Activated CD4-positive, alpha-beta T cell treated with anti-CD3 and anti-CD28 coated beads for 48 hours (primary cell): Measurements from ENCODE around the gene ERCC8.
A peak's percentile ranks its signal among the peaks of the same experiment; 100 is the strongest.
"Not testable (repeated sequence)": the region's sequence is repeated elsewhere in the genome, so short reads cannot be mapped to it uniquely, and the experiment has no call there.

Source experiments
- DNase-seq: peaks from one replicate; pipeline ENCODE4 v3.0.0-alpha.2; 2020

The ERCC8 gene, protein sequence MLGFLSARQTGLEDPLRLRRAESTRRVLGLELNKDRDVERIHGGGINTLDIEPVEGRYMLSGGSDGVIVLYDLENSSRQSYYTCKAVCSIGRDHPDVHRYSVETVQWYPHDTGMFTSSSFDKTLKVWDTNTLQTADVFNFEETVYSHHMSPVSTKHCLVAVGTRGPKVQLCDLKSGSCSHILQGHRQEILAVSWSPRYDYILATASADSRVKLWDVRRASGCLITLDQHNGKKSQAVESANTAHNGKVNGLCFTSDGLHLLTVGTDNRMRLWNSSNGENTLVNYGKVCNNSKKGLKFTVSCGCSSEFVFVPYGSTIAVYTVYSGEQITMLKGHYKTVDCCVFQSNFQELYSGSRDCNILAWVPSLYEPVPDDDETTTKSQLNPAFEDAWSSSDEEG

DNA sequence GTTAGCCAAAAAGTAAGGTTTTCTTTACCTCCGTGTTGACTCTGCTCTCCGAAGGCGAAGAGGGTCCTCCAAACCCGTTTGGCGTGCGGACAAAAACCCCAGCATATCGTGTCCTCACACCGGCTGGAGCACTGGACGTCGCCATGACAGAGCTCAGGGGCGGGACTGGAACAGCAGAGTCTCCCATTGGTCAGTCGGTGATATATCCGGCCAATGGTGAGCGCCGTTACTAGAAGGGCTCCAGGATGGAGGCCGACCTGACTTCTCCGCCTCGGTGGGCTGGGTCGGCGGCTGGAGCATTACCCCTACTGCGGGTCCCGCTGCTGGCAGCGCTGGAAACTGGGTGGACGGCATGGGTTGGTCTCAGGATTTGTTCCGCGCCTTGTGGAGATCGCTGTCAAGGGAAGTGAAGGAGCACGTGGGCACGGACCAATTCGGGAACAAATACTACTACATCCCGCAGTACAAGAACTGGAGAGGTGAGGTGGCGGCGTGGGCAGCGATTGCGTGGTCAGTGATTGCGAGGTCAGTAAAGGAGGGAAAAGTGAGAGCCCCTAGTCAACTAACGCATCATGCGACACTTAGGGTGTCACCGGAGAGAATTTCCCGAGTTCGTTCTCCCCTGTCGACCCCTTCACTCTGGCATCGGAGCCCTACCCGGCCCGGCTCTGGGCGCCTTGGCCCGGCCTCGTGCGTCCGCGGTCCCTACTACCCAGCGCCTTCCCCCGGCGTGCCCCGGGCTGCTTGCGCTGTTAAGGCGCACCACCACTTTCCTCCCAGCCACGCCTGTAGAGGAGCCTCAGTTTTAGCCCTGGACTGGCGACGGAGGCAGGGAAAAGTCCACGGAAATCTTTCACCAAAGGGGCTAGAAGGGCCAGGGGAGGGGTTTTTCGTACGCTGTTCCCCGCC, at the start of gene ERCC8, which contains the start of gene NDUFAF2:
Gene ERCC8 (minus strand): TSS at position 167 of the 909 bp plus-strand sequence. CDS start 62 bp downstream, at position 105.
Gene NDUFAF2 (plus strand): TSS at position 302 of the 909 bp plus-strand sequence. CDS start 51 bp downstream, at position 353.
- peak; percentile 90 for DNase-seq

- DNase-seq, result no peak
Measured at GRCh38 chr5:60993875-60994571, 49.2 kb upstream of the ERCC8 start.

DNA sequence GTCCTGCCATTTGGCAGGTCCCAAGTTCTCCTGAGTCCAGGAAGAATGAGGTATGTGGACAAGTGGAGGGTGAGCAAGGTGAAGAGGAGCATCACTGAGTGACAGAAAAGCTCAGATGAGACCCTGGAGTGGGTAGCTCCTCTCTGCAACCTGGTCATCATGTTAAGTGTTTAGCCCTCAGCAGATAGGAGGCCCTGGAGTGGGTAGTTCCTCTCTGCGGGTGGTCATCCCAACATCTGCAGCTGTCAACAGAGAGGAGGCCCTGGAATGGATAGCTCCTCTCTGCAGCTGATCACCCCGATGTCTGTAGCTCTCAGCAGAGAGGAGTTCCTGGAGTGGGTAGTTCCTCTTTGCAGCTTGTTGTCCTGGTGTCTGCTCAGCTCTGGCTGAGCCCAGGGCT, 48.6 kb upstream of the ERCC8 start:
- no peak for DNase-seq

DNA sequence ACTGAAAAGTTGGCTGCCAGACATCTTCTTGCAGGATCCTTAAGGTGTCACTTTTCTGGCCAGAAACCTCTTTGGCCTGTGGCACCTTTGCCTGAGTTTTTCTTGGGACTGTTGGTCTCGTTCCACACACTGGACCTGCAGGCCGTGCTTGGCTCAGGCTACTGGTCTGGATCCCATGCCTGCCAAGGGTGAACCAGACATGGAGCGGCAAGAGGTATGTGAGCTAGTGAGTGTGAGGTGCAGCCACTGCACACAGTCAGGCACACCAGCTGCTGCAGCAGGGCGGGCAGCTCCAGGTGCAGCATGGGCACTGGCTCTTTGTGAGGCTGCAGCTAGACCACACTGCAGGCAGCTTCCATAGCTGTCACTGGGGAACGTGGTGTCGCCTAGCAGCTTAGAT, 48.0 kb upstream of the ERCC8 start:
- DNase-seq, result no peak

- no peak for DNase-seq
Measured at GRCh38 chr5:60989790-60990189, 44.9 kb upstream of the ERCC8 start.

- DNase-seq, result not testable (repeated sequence)
Measured at GRCh38 chr5:60982127-60982526, 37.3 kb upstream of the ERCC8 start.

GRCh38 chr5:60980511-60980910, 35.6 kb upstream of the ERCC8 start:
- no peak for DNase-seq

DNA sequence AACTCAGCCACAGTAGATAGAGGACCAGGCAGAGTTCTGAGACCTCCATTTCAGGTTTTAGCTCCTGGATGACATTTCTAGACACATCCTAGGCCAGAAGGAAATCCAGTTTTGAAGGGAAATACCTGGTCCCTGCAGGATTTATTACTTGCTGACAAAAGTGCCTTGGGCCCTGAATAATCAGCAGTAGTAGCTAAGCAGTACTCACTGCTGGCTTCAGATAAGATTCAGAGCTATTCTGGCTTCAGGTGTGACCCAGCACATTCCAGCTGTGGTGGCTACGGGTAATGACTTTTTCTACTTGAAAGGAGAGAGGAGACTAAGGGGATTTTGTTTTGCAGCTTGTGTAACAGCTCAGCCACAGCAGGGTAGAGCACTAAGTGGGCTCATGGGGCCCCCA, 34.1 kb upstream of the ERCC8 start:
- DNase-seq, result no peak

DNA sequence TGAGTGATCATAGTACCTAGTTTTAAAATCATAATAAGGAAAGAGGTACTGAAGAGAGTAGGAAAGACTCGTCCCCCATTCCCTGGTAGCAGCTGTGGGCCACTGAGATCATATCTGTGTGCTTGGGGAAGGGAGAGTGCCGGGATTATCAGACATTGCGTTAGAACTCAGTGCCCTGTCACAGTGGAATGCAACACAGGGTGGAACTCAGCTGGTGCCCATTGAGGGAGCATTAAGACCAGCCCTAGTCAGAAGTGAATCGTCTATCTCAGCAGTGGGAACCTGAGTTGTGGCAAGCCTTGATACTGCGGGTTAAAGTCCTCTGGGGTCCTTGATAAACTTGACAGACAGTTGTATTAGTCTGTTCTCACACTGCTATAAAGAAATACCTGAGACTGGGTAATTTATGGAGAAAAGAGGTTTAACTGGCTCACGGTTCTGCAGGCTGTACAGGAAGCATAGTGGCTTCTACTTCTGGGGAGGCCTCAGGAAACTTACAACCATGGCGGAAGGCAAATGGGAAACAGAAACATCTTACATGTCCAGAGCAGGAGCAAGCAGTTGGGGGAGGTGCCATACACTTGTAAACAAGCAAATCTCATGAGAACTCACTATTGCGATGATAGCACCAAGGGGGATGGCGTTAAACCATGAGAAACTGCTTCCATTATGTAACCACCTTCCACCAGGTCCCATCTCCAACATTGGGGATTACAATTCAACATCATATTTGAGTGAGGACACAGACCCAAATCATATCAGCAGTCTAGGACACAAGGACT, 33.3 kb upstream of the ERCC8 start:
- no peak for DNase-seq

GRCh38 chr5:60972231-60972630, 27.4 kb upstream of the ERCC8 start:
- DNase-seq, result peak; percentile 70

DNA sequence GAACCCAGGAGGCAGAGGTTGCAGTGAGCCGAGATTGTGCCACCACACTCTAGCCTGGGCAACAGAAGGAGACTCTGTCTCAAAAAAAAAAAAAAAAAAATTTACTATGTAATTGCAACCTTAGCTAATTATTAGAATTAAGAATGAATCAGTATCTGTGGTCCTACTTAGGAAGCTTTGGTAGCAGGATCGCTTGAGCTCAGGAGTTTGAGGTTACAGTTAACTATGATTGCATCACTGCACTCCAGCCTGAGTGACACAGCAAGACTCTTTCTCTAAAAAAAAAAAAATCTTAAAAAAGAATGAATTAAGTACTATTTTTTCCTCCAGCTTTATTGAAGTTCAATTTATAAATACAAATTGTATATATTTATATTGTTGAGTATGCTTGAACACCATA, 16.8 kb upstream of the ERCC8 start:
- DNase-seq, result no peak

GRCh38 chr5:60960591-60960990, 15.7 kb upstream of the ERCC8 start:
- DNase-seq, result no peak

- no peak for DNase-seq
Measured at GRCh38 chr5:60959156-60959555, 14.3 kb upstream of the ERCC8 start.

DNA sequence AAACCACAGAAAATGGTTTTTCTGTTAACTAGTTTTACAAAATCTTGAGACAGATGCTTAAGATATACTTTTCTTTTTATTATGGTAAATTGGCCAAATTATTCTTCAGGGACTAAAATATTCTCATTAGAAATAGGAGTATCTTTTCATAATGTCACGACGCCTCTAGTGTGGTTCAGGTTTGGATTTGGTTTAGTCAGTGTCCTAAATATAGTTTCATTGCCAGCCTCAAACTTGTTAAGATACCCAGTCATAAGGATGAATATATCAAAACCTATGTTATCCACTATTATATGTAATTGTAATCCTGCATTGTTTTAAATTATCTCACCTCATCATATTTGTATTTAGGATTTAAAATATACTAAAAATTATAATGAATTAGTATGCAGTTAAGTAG, 13.8 kb upstream of the ERCC8 start:
- no peak for DNase-seq

DNA sequence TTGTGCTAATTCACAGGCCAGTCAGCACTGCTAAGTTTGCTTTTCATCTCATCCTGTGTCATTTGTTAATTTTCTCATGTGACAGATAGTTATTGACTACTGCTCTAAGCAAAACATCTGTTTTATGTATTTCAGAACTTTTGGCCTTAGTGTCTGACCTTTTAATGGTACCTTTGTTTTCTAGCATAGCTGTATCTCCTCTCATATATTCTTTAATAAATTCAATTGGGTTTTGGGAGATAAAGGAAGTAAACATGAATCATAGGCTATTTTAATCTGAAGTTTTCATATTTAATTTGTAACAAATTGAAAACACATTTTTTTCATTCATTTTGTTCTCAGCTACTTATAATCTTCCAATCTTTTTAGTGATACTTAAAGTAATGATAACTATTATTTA, 13.2 kb upstream of the ERCC8 start:
- DNase-seq, result no peak

DNA sequence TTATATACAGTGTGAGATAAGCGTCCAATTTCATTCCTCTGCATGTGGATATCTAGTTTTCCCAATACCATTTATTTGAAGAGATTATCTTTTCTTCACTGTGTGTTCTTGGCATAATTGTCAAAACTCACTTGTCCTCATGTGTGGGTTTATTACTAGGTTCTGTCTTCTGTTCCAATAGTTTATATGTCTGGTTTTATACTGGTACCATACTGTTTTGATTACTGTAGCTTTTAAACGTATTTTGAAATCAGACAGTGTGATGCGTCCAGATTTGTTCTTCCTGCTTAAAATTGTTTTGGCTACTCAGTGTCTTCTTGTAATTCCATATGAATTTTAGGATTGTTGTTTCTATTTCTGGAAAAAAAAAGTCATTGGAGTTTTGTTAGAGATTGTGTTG, 10.4 kb upstream of the ERCC8 start:
- no peak for DNase-seq

GRCh38 chr5:60948738-60949137, 3.9 kb upstream of the ERCC8 start:
- DNase-seq, result no peak

- DNase-seq, result peak; percentile 46
Measured at GRCh38 chr5:60945813-60946187, 930 bp upstream of the ERCC8 start.

GRCh38 chr5:60943624-60944023, 1.2 kb downstream of the ERCC8 start:
- DNase-seq, result no peak

- DNase-seq, result no peak
Measured at GRCh38 chr5:60929024-60929423, 15.8 kb downstream of the ERCC8 start.

- no peak for DNase-seq
Measured at GRCh38 chr5:60927450-60927849, 17.4 kb downstream of the ERCC8 start.

GRCh38 chr5:60918466-60918865, 26.4 kb downstream of the ERCC8 start:
- no peak for DNase-seq
